GM20431 (cell line): ENCODE results near the gene MYBPC3.

ENCODE experiments used
- in situ Hi-C: fragments of 300-500 bp; cut with MseI, MboI; formaldehyde crosslinking; loops from one replicate; pipeline ENCODE4 v1.15.0; 2020; ENCODE audit warnings: low sequenced_read_pairs; ENCODE audit not compliant: unreplicated experiment

Gene MYBPC3

DNA sequence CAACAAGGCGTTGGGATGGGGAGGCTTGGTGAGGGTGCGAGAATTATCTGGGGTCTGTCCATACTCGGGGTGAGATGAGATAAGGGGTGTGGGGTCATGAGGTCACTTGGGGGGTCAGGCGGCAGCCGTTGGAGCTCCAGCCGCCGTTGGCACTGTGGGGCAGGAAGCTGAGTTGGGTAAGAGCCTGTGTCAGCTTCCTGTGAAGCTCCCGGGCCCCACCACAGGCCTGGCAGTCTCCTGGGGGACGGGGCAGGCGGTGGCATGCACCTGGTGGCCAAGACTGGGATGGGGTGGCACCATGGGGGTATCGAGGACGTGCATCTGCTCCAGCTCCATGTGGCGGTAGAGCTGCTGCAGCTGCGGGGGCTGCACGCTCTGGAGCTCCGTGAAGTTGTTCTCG lies 7.1 kb upstream of the MYBPC3 start:
- in situ Hi-C loops = no loop called here

DNA sequence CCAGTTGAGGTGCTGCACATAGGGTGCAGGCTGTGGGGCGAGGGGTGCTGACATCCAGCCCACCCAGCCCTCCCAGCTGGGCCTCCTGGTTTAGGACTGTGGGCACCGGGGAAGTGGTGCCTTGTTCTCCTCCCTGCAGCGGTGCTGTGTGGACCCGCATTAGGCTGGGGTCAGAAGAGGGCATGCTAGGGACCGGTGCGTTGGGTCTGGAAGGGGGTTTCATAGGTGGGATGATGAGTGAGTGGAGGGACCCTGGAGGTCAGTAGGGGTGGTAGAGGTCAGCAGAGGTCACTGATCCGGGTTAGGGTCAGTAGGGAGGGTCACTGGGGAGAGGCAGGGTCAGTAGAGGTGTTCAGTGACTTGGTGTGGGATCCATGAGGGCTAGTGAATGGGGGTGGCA lies 6.7 kb upstream of the MYBPC3 start:
- in situ Hi-C loops = no loop called here

DNA sequence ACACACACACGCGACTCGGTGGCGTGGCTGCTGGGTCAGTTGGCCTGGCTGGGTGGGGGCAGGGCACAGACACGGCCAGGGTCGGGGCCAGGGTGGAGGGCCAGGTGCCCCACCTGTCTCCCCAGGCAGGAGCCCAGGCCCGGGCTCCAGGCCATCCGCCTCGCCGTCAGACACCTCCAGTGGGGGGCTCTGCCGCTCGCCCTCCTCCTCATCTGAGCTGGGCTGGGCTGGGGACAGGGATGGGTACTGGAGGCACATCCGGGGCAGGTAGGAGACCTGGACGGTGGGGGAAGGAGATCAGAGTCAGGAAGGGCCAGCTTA lies 6.2 kb upstream of the MYBPC3 start:
- in situ Hi-C loops = no loop called here

DNA sequence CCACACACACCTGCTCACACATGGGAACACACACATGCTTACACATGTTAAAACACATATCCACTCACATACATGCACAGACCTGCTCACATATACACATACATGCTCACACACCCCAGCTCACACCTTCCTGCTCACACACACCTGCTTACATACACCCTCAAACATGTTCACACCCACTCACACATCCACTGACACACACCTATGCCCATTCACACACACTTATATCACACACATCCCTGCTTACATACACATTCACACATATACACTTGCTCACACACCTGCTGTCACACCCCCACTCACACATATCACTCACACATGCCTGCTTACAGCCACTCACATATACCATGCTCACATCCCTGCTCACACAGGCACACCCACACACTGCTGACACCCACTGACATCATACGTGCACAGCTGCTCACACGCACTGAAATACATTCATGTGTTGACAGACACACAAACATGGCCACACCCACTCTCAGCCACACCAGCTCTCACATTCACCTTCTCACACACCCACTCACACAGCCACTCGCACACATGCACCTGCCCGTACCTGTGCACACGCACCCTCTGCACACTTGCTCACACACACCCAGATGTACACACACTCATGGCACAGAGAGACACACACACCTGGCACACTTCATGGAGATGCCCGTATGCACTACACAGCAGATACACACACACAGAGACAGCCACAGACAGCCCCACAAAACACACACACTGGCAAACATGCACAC lies 5.7 kb upstream of the MYBPC3 start:
- in situ Hi-C loops = no loop called here

DNA sequence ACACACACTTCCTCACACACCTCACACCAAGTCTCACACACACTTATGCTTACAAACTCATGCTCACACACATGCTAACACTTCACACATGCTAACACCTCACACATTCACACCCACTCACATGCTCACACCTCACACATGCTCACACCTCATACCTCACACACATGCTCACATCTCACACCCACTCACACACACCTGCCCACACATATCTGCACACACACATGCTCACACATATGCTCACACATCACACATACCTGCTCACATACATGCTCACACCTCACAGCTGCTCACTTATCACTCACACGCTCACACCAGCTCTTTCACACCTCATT lies 4.5 kb upstream of the MYBPC3 start:
- in situ Hi-C loops = no loop called here

DNA sequence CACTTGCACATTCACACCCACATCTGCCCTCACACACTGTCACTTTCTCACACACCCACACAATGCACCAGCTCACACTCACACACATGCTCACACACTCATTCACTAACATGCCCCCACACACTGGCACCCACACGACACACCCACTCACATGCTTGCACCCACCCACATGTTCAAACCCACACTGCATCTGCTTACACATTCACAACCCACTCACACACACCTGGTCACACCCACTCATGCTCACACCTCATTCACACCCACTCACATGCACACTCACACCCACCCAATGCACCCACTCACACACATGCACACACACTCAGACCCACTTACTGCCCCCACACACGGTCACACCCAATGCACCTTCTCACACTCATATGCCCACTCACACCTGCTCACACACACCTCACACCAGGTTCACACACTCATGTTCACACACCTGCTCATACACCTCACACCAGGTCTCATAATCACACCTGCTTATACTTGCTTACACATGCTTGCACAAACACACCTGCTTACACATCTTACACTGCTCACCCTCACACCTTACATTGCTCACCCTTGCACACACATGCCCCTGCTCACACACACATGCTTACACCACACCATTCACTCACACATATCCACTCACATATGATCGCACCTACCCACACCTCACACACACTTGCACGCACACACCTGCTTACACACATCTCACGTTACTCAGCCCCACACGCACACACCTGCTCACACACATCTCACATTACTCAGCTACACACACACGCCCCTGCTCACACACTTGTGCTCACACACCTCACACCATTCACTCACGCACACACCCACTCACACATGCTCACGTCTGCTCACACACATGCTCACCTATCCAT lies 3.9 kb upstream of the MYBPC3 start:
- in situ Hi-C loops = no loop called here

DNA sequence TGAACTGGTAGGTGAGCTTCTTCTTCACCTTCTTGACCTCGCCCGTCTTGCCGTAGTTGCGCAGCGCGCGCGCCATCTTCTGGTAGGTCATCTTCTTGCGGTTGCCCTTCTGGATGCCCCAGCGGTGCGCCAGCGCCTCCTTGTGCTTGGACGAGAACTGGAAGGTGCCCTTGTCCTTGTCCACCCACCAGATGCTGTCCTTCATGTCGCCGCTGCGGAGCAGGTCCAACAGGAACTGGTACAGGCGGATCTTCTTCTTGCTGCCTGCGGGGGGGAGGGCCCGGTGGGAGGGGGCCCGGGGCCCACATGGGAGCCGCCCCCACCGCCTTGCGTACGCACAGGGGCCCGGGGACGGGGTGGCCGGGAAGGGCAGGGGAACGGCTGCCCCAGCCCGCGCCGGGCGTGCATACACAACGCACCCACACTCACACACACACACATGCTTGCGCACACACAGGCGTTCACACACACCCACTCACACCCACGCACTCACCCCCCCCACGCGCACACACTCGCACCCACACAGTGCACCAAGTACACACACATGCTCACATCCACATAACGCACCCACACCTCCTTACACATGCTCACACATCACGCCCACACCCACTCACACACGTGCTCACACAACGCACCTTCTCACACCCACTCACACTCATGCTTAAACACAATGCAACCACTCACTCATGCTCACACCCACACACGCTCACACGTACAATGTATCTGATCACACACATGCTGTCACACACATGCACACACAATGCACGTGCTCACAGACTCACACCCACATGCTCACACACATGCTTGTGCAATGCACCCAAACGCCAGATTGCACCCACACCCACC lies 3.0 kb upstream of the MYBPC3 start:
- in situ Hi-C loops = no loop called here

DNA sequence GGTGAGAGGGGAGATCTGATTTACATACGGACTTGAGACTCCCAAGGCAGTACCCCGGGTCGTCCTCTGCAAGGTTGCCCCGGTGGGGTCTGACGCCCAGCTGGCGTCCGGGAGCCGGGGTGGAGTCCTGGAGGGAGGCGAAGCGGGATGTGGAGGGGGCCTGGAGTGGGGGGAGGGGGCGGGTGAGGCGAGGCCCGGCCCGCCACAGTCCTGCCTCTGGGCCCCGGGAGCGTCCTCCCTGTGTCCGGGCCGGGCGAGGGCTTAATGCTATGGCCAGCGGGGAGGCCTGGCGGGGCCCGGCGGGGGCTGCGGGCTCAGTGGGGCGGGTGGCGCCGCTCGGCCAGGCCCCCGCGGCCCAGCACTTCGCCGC lies 2.4 kb upstream of the MYBPC3 start:
- in situ Hi-C loops = no loop called here

DNA sequence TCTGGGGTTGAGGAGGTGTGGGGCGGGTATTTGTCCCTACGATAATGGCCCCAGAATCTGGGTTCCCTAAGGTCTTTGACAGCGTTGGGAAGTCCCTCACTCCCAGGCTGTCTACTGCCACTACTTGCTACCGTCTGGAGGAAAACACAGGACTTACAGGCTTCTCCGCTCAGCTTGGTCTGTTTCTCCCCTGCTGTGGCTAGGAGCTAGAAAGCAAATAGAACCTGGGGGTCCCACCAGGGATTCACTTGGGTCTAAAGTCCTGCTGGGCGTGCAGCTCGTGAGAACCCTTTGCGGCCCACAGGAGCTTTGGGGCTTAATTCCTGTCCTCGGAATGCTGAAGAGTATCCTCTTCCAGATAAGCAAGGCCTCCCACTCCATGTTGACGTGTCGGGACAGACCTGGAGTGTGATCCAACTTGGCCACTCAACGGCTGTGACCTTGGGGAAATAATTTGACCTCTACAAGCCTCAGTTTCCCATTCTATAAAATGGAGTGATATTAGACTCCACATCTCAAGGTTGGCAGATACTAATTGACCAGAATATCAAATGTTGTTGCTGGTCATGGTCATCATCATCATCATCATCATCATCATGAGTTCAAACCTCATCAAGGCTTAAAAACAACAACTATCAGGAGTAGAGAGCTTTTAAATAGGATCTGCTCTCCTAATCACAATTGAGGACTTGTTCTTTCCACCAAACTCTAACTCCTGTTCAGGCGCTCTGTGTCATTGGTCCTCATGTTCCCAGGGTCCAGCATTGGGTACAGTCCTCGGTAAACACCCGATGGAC lies 1.7 kb upstream of the MYBPC3 start:
- in situ Hi-C loops = no loop called here

DNA sequence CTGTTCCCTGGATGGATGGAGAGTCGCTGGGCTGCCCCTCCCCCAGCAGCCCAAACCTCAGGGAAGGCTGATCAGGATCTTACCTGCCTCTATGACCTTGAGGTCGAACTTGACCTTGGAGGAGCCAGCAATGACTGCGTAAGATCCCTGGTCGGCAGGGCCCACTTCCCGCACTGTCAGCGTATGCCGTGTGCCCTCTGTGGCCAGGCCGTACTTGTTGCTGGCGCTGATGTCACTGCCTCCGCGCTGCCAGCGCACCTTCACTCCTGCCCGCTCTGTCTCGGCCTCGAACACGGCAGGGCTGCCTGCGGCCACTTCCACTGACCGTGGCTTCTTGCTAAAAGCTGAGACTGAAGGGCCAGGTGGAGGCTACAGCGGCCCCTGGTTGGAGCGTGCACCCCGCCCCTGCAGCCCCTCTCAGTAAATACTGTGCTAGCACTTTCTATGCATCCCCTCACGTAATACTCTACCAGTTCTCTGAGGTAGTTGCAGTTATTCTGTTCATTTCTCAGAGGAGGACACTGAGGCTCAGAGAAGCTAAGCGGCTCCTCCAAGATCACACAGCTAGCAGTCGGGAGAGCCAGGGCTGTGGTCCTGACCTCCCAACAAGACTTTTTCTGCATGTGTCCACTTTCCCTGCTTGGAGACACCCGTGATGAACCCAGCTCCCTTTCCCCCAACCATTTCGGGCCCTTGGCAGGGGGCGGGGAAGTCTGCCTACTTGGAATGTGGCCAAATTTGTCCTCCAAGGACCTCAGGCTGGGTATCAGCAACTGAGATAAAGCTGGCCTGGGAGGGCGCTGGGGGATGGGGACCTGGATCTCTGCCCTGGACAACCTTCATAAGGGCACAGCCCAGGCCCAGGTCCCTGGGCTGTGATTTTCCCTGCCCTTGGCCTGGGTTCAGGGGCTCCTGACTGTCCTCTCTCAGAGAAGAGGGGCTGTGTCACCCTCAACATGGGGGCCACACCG lies 1.1 kb downstream of the MYBPC3 start:
- in situ Hi-C loops = no loop called here

DNA sequence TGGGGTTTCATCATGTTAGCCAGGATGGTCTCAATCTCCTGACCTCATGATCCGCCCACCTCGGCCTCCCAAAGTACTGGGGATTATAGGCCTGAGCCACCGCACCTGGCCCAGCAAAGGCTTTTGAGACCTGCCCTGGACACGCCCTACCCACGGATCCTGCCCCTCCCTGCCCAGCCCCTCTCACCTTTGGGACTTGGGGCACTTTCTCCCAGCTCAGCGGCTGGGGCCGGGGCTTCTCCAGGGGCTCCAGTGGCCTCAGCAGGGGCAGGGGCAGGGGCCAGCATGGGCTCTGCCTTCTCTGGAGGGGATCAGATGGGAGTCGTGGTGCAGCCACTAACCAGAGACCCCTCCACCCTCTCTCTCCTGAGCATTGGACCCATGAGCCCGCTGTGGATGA lies 2.2 kb downstream of the MYBPC3 start:
- in situ Hi-C loops = no loop called here

DNA sequence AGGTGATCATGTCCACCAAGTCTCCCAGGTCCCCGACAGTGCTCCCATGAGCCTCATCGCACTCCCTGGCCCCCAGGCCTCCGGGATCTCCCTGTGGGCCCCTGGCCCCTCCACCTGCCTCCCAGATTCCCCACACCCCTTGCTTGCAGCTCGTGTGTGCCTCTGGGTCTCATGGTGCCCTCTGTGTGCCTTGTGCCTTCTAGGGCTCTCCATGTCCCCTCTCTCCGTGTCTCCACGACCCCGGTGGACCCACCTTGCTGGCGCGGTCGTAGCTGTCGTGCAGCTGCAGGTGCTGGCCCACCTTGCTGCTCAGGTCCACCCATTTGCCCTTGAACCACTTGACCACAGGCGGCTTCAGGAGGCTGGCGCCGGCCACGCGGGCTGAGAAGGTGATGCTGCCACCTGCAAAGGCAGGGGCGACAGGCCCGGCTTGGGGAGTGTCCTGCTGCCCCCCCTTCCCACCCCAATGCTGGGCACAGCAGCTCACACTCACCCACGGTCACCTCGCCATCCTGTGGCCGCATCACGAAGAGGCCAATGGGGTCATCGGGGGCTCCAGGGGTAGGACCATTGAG lies 2.9 kb downstream of the MYBPC3 start:
- in situ Hi-C loops = no loop called here

DNA sequence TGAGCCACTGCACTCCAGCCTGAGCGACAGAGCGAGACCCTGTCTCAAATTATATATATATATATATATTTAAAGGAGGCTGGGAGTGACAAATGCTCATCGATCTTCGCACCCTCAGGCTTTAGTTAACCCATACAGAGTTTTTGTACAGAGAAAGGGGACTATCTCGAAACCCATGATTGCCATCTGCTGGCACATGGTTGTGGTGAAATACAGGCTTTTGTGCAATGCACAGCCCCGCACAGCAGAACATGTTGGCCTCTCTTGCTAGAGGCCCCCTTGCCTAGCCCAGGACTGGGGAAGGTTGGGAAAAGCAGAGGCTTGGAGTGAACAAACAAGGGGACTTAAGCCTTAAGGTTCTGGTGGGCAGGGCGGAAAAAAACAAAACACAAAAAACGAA lies 3.6 kb downstream of the MYBPC3 start:
- in situ Hi-C loops = no loop called here

DNA sequence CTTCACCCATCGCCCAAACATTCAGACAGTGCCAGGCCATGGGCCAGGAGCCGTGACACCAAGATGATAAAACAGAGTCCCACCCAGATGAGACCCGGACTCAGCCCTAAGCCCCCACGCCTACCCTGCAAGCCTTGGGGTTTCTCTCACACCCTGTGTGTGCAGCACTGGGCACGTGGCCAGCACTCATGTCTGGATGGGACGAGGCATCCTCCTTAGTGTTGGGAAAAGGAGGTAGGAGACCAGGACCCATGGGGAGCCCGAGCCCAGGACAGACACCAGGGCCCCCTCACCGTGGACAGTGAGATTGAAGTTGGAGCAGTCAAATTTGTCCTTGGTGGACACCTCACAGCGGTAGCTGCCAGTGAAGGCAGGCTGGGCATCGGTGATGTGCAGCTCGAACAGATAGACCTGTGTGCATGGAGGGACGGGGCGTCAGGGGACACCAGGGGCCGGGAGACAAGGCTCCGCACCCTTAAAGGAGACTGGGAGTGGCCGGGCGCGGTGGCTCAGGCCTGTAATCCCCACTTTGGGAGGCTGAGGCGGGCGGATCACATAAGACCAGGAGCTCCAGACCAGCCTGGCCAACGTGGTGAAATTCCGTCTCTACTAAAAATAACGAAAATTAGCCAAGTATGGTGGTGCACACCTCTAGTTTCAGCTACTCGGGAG lies 4.2 kb downstream of the MYBPC3 start:
- in situ Hi-C loops = no loop called here

DNA sequence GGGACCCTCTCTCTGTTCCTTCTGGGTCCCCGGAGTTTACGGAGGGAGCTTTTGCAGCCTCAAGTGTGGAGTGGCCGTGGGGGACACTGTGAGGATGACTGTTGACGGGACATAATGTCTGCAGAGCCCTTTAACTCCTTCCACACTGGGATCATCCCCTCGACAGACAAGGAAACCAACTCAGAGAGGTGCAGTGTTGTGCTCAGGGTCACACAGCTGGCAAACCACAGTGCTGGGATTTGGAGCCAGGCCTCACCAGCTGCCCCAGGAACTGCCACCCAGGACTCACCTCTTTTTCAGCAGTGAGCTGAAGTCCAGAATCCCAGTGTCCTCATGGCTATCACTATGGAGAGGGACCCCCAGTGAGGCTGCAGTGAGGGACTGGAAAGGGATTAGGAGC lies 5.4 kb downstream of the MYBPC3 start:
- in situ Hi-C loops = no loop called here

DNA sequence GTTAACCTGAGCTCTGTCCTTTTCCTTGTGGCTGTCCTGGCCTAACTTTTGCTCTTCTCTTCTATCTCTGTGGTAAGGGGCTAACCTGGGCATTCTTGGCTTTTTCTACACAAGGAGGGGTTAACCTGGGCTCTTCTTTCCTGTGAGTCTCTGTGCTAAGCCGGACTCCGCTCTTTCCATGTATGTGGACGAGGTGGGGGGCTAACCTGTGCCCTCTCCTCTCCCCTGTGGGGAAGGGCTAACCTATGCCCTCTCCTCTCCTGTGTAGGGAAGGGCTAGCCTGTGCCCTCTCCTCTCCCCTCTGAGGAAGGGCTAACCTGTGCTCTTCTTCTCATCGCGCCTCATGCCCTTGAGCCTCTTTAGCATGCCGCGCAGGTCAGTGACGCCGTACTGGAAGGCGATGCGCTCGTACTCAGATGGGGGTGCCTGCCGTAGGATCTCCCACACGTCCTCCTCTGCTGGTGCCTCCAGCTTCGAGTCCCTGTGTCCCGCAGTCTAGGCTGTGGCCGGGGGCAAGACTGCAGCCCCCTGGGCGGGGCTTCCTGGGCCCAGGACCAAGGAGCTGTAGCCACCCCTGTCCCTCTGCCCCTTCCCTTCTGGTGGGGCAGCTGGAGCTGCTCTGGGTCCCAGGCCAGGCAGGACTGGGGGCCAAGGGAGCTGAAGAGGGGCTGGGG lies 6.5 kb downstream of the MYBPC3 start:
- in situ Hi-C loops = no loop called here

DNA sequence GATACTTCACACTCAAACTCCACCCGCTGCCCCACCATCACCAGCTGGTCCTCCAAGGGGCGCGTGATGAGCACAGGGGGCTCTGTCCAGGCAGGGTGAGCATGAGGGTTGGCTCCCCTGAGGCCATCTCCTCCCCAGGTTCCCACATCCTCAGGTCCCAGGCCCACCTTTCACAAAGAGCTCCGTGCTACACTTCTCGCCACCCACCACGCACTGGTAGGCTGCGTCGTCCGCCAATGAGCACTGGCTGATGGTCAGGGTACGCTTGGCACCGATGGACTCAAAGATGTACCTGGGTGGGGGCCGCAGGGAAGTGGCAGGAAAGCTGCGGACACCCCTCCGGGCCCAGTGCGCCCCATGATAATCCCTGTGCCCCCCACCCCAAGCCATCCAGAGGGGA lies 9.6 kb downstream of the MYBPC3 start:
- in situ Hi-C loops = no loop called here
